Transverse colon (tissue), 3 donors: Measurements from ENCODE around the gene TRAPPC10.

ENCODE experiments used
- EP300 ChIP-seq: sonication (generic); formaldehyde crosslinking; IDR thresholded peaks from one replicate; pipeline ENCODE4 v1.6.1; 2017; ENCODE audit warnings: antibody characterized with exemption, low read depth
- POLR2A ChIP-seq: fragments of 450-650 bp; IDR thresholded peaks from one replicate; pipeline ENCODE4 v1.6.1; 2016; ENCODE audit warnings: antibody characterized with exemption, mild to moderate bottlenecking, moderate library complexity
- TF ChIP-seq, protein P1 (sequence below), 5 experiments: fragments of 200-600 bp in 3 of 5; fragments of 450-650 bp in 2 of 5; sonication (generic) in 3 of 5; IDR thresholded peaks; 1 replicate in 2 of 5; 2 replicates in 3 of 5; pipeline ENCODE4 v1.5.1; 2016 to 2017; ENCODE audit warnings: antibody characterized with exemption in 5 of 5, inconsistent platforms in 3 of 5, mild to moderate bottlenecking in 2 of 5, moderate library complexity in 1 of 5

- TF ChIP-seq, protein P1, sequence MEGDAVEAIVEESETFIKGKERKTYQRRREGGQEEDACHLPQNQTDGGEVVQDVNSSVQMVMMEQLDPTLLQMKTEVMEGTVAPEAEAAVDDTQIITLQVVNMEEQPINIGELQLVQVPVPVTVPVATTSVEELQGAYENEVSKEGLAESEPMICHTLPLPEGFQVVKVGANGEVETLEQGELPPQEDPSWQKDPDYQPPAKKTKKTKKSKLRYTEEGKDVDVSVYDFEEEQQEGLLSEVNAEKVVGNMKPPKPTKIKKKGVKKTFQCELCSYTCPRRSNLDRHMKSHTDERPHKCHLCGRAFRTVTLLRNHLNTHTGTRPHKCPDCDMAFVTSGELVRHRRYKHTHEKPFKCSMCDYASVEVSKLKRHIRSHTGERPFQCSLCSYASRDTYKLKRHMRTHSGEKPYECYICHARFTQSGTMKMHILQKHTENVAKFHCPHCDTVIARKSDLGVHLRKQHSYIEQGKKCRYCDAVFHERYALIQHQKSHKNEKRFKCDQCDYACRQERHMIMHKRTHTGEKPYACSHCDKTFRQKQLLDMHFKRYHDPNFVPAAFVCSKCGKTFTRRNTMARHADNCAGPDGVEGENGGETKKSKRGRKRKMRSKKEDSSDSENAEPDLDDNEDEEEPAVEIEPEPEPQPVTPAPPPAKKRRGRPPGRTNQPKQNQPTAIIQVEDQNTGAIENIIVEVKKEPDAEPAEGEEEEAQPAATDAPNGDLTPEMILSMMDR (IDR thresholded peaks at IDR 0.05): no peak
- TF ChIP-seq EP300 (no peak), POLR2A (no peak)
Measured at GRCh38 chr21:43972850-43973633, 39.1 kb upstream of the TRAPPC10 start.
